HG03342 (cell line): ENCODE measurements around the gene NDUFS8.

ENCODE experiments used
- ATAC-seq: cut with Tn5 transposase; IDR thresholded peaks from one replicate; pipeline ENCODE4 v1.9.1; 2021; ENCODE audit warnings: mild to moderate bottlenecking, moderate library complexity; ENCODE audit not compliant: unreplicated experiment

Gene NDUFS8

DNA sequence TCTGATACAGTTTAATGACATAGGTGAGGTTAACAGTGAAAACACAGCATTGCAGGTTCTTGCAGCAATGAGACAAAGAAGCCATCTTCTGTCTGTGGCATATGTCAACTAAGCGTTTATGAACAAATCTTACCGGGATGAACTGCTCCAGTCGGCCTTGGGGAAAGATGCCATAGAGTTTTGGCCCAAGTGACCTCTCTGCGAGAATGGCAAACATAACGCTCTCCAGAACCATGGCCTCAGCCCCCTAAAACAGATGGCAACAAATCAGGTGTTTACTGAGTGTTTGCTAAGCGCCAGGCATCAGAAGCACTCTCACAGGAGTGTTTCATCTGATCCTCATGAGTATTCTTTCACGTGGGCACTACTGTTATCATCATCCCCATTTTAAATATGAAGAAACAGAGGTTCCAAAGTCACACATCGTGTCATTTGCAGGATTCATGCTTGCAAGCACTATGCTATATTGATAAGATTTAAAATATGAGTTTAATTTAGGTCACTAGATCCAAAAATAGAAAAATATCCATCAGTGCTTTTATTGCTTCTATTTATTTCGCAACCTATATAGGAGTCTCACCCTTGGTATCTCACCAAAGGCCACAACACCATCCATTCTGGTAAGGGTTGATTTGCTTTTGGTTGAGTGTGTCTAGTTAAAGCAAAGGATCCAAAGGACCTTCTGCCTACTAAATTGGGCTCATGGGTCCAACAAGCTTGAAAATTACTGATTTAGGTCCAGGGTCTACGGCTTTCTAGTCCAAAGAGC lies 44.3 kb downstream of the NDUFS8 start:
- ATAC-seq: no peak

- ATAC-seq: no peak
These were observed 46.0 kb downstream of the NDUFS8 start for GRCh38 chr11:68076371-68077042.

DNA sequence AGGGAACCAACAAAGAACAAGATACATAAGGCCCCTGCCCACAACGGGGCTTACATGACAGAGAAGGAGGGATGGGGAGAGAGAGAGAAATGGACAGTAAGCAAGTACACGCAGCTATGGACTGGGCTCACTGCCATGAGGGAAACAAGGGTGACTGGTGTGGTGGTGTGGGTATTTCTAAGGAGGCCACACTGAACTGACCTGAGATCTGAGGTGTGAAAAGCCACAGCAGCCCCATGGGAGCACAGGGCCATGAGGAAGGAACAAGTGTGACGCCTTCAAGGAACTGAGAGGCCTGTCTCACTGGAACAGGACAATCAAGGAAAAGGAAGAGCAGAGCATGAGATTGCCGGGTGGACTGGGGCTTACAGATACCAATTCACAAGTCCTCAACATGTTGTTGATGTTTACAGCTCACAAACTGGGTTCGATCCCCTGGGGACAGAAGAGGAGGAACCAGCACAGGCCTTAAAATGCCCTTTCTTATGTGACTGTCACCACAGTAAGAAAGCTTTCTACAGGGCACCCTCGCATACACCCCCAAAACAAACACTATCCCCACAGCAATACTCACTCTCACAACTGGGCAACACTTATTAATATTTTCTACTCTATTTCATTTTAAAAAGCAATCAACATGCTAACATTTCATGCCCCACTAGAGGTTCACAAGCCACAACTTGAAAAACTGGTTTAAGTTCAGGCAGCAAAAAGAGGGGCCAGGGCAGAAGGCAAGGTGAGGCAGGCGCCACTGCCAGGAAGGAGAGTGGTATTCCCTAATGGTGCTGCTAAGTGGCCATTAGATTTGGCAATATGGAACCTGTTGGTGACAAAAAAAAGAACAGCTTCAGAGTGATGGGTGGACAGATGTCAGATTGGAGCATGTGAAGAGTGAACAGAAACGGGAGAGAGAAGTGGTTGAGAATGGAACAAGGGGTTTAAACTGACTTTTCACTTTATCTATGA lies 47.4 kb downstream of the NDUFS8 start:
- ATAC-seq: peak; percentile 52

DNA sequence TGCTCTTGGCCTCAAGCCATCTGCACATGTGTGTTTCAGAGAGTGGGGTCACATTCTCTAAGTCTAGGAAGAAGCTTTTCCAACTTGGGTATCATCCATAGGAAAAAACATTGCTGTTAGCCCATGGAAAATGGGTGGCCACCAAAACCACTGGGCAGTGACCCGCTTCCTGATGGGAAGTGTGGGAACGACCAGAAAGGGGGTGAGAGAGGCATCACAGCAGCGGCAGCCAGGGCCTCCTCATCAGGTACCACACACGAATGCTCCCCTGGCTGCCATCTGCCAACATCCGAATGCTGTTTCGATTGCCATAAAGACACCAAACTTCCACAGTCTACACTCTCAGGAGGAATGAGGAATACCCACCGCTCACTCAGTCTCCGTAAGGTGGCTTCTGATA lies 50.4 kb downstream of the NDUFS8 start:
- ATAC-seq: no peak

GRCh38 chr11:68081691-68082090 lies 51.2 kb downstream of the NDUFS8 start:
- no peak for ATAC-seq

DNA sequence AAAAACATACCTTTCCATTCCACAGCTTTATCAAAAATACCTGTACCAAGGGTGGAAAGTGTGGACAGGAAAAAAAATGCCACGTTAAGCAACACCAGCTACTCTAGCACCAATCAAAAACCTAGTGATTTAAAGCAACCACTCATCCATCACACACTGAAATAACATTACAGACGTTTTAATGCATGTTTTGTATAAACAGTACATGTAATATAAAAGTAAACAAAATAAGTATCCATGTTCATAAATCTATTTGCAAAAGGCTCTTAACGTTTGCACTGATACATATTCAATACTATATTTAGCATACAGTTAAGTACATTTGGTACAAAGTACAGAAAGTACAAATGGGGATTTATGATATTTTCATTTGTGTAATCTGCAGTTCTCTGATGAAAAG lies 52.0 kb downstream of the NDUFS8 start:
- no peak for ATAC-seq

DNA sequence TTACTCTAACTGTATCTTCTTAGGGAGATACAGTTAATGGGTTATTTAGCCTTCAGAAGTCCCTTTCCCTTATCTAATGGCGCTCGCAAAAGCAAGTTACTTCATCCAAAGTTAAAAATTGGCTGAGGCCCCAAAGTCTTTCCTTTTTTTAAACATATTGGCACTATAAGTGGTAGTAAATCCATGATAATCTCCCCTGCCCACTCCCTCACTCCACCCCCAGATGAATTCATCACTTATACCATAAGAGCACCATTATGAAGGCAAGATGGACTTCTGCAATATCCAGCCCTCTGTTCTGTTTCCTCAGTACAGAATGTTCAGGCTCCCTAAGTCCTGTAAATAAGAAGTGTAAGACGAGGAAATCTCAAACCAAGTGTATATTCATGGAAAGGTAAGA lies 53.0 kb downstream of the NDUFS8 start:
- ATAC-seq: no peak
